ENCODE measurements around the gene HSD17B13. TPM values are rescaled to one million over a fixed set of nuclear protein-coding genes. Genes with fewer than 3 reads are reported as not detected.
A peak's percentile ranks its signal among the peaks of the same experiment; 100 is the strongest.

HSD17B13 gene
- total and polyA plus RNA-seq, 2 experiments from 2014 or later, result 0.30 to 1.00 TPM

DNA sequence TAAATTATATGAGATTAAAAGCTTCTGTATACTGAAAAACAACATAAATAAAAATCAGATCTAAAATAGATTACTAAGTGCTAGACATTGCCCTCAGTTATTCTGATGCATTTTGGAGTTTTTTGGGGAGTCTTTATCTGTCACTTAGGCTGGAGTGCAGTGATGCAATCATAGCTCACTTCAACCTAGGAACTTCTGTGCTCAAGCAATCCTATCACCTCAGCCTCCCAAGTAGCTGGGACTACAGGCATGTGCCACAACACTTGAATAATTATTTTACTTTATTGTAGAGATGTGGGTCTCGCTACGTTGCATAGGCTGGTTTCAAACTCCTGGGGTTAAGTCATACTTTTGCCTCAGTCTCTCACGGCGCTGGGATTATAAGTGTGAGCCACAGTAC is 36.6 kb upstream of the HSD17B13 start:
- no peak overlapping the region for H2AFZ ChIP-seq
- H3K9me2 ChIP-seq (replicated peaks; ENCODE audit: insufficient read depth), result no peaks in the 10 kb centered on the region
- no peak for DNase-seq (ENCODE audit: low spot score)
- H3K79me2 ChIP-seq, result no peaks in the 10 kb centered on the region
- H3K9me3 ChIP-seq (ENCODE audit: low read depth), result no peaks in the 10 kb centered on the region
- H3K4me2 ChIP-seq, result no peak overlapping the region
- H3K27ac ChIP-seq, result no peak overlapping the region
- over 99% methylated on average over 4 of the region's 4 CpGs for WGBS (ENCODE audit: low lambda C conversion rate, missing lambda C conversion rate)
- no peaks in the 10 kb centered on the region for H3K27me3 ChIP-seq
- no peaks in the 10 kb centered on the region for H3K36me3 ChIP-seq (replicated peaks; ENCODE audit: insufficient read depth, low read depth)
- H3K4me3 ChIP-seq, result no peak overlapping the region
- H3K4me1 ChIP-seq (ENCODE audit: insufficient read depth), result no peaks in the 10 kb centered on the region
- TF ChIP-seq, protein P1, sequence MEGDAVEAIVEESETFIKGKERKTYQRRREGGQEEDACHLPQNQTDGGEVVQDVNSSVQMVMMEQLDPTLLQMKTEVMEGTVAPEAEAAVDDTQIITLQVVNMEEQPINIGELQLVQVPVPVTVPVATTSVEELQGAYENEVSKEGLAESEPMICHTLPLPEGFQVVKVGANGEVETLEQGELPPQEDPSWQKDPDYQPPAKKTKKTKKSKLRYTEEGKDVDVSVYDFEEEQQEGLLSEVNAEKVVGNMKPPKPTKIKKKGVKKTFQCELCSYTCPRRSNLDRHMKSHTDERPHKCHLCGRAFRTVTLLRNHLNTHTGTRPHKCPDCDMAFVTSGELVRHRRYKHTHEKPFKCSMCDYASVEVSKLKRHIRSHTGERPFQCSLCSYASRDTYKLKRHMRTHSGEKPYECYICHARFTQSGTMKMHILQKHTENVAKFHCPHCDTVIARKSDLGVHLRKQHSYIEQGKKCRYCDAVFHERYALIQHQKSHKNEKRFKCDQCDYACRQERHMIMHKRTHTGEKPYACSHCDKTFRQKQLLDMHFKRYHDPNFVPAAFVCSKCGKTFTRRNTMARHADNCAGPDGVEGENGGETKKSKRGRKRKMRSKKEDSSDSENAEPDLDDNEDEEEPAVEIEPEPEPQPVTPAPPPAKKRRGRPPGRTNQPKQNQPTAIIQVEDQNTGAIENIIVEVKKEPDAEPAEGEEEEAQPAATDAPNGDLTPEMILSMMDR (IDR thresholded peaks at IDR 0.05; ENCODE audit: poor library complexity), result no peak
- TF ChIP-seq EZH2 (IDR thresholded peaks at IDR 0.05; ENCODE audit: borderline replicate concordance) (no peak), EZH2phosphoT487 (IDR thresholded peaks at IDR 0.05; ENCODE audit: low read depth, severe bottlenecking, unreplicated experiment) (no peak)
- H4K20me1 ChIP-seq (ENCODE audit: insufficient read depth, poor library complexity, severe bottlenecking), result no peaks in the 10 kb centered on the region

DNA sequence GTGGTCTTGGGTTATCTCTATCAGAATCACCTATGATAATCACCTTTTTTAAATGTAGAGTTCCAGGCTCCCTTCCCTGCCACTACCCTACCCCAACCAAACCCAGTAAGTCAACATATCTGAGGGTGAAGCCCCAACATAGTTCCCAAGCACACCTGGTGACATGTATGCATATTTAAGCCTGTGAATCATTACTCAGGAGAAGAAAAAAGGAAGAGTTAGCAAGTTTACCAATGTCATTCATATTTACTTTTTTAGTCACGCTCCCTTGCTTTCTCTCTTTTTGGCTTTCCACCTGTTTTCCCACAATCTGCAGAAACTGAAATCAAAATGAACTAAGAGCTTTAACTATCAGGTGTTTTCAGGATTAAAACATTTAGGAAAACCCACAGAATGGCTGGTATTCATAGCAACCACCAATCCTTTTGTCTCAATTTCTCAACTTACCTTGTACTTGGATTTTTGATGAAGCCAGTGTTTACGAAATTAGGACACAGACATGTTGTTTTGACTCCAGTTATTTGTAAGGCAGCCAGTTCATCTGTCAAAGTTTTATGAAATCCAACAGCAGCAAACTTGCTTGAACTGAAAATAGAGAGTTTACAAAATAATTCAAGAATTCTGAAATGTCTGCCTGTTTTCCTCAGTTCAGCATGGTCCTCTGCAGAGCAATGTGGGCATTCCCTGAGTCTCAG is 34.3 kb upstream of the HSD17B13 start:
- Histone ChIP-seq H3K36me3 (replicated peaks; ENCODE audit: insufficient read depth, low read depth) (no peaks in the 10 kb centered on the region), H3K27me3 (no peaks in the 10 kb centered on the region), H3K4me2 (no peak overlapping the region), H3K4me1 (ENCODE audit: insufficient read depth) (no peaks in the 10 kb centered on the region), H3K9me2 (replicated peaks; ENCODE audit: insufficient read depth) (no peaks in the 10 kb centered on the region), H3K79me2 (no peaks in the 10 kb centered on the region), H3K4me3 (no peak overlapping the region), H4K20me1 (ENCODE audit: insufficient read depth, poor library complexity, severe bottlenecking) (no peaks in the 10 kb centered on the region), H3K9me3 (ENCODE audit: low read depth) (no peaks in the 10 kb centered on the region), H2AFZ (no peak overlapping the region), H3K27ac (peak overlapping the region; percentile 42)
- 86% methylated on average over 2 of the region's 2 CpGs for WGBS (ENCODE audit: low lambda C conversion rate, missing lambda C conversion rate)
- TF ChIP-seq EZH2 (IDR thresholded peaks at IDR 0.05; ENCODE audit: borderline replicate concordance) (no peak), EZH2phosphoT487 (IDR thresholded peaks at IDR 0.05; ENCODE audit: low read depth, severe bottlenecking, unreplicated experiment) (no peak)
- TF ChIP-seq, protein P1 (IDR thresholded peaks at IDR 0.05; ENCODE audit: poor library complexity), result no peak
- DNase-seq (ENCODE audit: low spot score), result no peak

DNA sequence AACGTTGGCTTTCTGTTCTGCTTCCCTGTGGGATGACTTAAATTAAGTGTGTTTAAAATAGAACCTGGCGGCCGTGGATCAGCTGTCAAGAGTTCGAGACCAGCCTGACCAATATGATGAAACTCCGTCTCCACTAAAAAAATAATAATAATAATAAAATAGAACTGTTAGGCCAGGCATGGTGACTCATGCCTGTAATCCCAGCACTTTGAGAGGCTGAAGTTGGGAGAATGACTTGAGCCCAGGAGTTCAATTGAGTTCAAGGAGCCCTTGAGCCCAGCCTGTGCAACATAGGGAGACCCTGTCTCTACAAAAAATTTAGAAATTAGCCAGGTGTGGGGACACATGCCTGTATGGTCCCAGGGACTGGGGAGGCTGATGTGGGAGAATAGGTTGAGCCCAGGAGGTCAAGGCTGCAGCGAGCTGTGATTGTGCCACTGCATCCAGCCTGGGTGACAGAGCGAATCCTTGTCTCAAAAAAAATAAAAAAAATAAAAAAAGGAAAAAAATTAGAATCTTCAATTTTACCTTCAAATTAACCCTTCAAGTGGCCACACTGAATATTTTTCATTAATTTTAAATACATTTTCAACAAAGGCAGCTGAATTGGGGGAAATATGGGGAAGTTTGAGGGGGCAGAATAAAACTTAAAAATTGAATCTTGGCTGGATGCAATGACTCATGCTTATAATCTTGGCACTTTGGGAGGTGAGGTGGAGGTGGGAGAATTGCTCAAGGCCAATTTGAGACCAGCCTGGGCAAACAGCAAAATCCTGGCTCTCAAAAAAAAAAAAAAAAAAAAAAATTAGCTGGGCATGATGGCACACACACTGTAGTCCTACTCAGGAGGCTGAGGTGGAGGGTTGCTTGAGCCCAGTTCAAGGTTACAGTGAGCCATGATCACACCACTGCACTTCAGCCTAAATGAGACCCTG is 31.8 kb upstream of the HSD17B13 start:
- H3K27me3 ChIP-seq, result no peaks in the 10 kb centered on the region
- DNase-seq (ENCODE audit: low spot score), result no peak

More for the DNA sequence above, 31.8 kb upstream of the HSD17B13 start:
- Histone ChIP-seq H4K20me1 (ENCODE audit: insufficient read depth, poor library complexity, severe bottlenecking) (no peaks in the 10 kb centered on the region), H3K27ac (peak overlapping the region; percentile 32), H3K9me3 (ENCODE audit: low read depth) (no peaks in the 10 kb centered on the region), H3K4me3 (no peak overlapping the region), H3K4me1 (ENCODE audit: insufficient read depth) (no peaks in the 10 kb centered on the region), H3K4me2 (no peak overlapping the region), H3K79me2 (no peaks in the 10 kb centered on the region), H3K36me3 (replicated peaks; ENCODE audit: insufficient read depth, low read depth) (no peaks in the 10 kb centered on the region), H2AFZ (no peak overlapping the region), H3K9me2 (replicated peaks; ENCODE audit: insufficient read depth) (no peaks in the 10 kb centered on the region)
- TF ChIP-seq, protein P1 (IDR thresholded peaks at IDR 0.05; ENCODE audit: poor library complexity), result no peak
- TF ChIP-seq EZH2 (IDR thresholded peaks at IDR 0.05; ENCODE audit: borderline replicate concordance) (no peak), EZH2phosphoT487 (IDR thresholded peaks at IDR 0.05; ENCODE audit: low read depth, severe bottlenecking, unreplicated experiment) (no peak)
- 80% methylated on average over 7 of the region's 7 CpGs for WGBS (ENCODE audit: low lambda C conversion rate, missing lambda C conversion rate)

All from hepatocyte (in vitro differentiated cells).